Measurements from ENCODE around the gene FAM174C. TPM values are rescaled to one million over a fixed set of nuclear protein-coding genes. Genes with fewer than 3 reads are reported as not detected.

FAM174C gene
- 10 to 100 TPM; 26.6 to 33.4 (median 27.1) TPM for total RNA-seq
- 18.2 TPM for total RNA-seq (2013)

GRCh38 chr19:1275260-1275975 lies at the start of gene FAM174C:
Gene FAM174C (plus strand): TSS chr19:1275530. CDS start chr19:1275550, 20 bp downstream.
- H3K4me1 Mint-ChIP-seq: peaks cover 40 to 57% of the 10 kb centered on the region in 2 donors
- intact Hi-C loops (cut with micrococcal nuclease): loop anchor here (10.0 kb wide), 1 partner anchor 219 kb away; the partner anchor contains the start of genes PCSK4 and REEP6
- under 1% methylated on average over 90 of the region's 98 CpGs for WGBS (ENCODE audit: insufficient coverage)

DNA sequence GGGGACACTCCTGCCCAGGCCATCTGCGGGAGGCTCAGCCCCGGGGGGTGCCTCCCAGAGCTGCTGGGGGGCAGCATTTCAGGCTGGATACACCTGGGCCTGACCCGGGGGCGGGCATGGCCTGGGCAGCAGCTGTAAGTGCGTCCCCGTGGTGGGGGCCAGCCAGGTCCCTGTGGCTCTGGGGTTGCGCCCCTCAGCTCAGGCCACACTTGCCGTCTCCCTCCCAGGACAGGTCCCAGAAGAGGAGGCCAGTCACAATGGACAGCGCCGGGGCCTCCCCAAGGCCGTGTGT lies 49.2 kb upstream of the FAM174C start:
- TF ChIP-seq, protein P1, sequence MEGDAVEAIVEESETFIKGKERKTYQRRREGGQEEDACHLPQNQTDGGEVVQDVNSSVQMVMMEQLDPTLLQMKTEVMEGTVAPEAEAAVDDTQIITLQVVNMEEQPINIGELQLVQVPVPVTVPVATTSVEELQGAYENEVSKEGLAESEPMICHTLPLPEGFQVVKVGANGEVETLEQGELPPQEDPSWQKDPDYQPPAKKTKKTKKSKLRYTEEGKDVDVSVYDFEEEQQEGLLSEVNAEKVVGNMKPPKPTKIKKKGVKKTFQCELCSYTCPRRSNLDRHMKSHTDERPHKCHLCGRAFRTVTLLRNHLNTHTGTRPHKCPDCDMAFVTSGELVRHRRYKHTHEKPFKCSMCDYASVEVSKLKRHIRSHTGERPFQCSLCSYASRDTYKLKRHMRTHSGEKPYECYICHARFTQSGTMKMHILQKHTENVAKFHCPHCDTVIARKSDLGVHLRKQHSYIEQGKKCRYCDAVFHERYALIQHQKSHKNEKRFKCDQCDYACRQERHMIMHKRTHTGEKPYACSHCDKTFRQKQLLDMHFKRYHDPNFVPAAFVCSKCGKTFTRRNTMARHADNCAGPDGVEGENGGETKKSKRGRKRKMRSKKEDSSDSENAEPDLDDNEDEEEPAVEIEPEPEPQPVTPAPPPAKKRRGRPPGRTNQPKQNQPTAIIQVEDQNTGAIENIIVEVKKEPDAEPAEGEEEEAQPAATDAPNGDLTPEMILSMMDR (IDR thresholded peaks at IDR 0.05): no peak

More at GRCh38 chr19:1275260-1275975, at the start of gene FAM174C:
- DNase-seq (peak; percentile 94 to 98), ATAC-seq (peak; percentile 82 to 95 (median 85))
- Mint-ChIP-seq H3K27ac (peak within 1 kb of the TSS; percentile 91 to 93), H3K4me3 (peak within 1 kb of the TSS; percentile 83), H3K9me3 (no peaks in the 10 kb centered on the region), H3K27me3 (ENCODE audit: low read depth in 2 of 2) (no peaks in the 10 kb centered on the region), H3K36me3 (peaks cover 7% of the 10 kb centered on the region)
- TF ChIP-seq, protein P1 (IDR thresholded peaks at IDR 0.05): no peak
- peak within 1 kb of the TSS; percentile 91 for H3K27ac ChIP-seq (ENCODE audit: low read length)
- no peaks in the 10 kb centered on the region for H3K27me3 ChIP-seq (ENCODE audit: control insufficient read depth, insufficient read depth, low read length)
- peaks cover 51% of the 10 kb centered on the region for H3K36me3 ChIP-seq (ENCODE audit: control insufficient read depth, insufficient read depth, low read length)
- H3K4me3 ChIP-seq (ENCODE audit: low read length): peak within 1 kb of the TSS; percentile 65
- H3K9me3 ChIP-seq (ENCODE audit: control insufficient read depth, insufficient read depth, low read length): no peaks in the 10 kb centered on the region
- H3K4me1 ChIP-seq (ENCODE audit: control insufficient read depth, insufficient read depth, low read length): peaks cover 65% of the 10 kb centered on the region

DNA sequence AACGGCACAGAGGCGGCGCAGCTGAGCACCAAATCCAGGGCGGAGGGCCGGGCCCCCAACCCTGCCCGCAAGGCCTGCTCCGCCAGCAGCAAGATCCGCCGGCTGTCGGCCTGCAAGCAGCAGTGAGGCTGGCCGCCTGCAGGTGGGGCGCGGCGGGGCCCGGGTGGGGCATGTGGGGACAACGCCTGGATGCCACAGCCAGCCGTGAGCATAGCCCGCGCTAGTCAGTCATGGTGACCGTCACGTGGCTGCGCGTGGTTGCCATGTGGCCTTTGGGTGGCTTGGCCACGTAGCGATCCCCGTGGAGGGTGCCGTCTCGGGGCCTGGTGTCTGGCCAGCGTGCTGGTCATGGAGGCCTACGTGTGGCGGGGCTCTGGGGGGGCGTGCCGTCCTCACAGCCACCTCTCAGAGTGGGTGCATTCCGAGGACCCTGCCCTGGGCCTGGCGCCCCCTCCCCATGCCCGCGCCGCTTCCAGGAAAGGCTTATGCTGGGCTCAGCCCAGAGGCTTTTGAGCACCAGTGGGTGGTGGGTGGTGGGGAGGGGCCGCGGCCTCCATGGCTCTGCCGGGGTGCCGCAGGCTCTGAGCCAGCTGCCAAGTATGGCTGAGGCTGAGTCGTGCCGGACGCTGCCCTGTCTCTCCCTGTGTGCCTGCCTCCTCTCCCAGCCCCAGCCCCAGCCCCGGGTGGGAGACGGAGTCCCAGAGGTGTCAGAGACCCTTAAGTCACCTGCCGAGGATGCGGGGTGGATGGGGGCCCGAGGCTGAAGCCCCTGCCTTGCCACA lies 48.6 kb upstream of the FAM174C start:
- H3K27ac Mint-ChIP-seq: no peak overlapping the region
- no peaks in the 10 kb centered on the region for H3K9me3 Mint-ChIP-seq
- H3K4me1 ChIP-seq (ENCODE audit: control insufficient read depth, insufficient read depth, low read length): no peaks in the 10 kb centered on the region
- no peaks in the 10 kb centered on the region for H3K36me3 Mint-ChIP-seq
- ATAC-seq (no peak), DNase-seq (no peak)
- intact Hi-C loops (cut with micrococcal nuclease): no loop called here
- no peaks in the 10 kb centered on the region for H3K4me1 Mint-ChIP-seq
- H3K27me3 ChIP-seq (ENCODE audit: control insufficient read depth, insufficient read depth, low read length): no peaks in the 10 kb centered on the region
- TF ChIP-seq, protein P1 (IDR thresholded peaks at IDR 0.05): no peak
- H3K36me3 ChIP-seq (ENCODE audit: control insufficient read depth, insufficient read depth, low read length): peaks cover 34% of the 10 kb centered on the region
- 92% methylated on average over 50 of the region's 50 CpGs for WGBS (ENCODE audit: insufficient coverage)
- H3K27ac ChIP-seq (ENCODE audit: low read length): no peak overlapping the region
- H3K9me3 ChIP-seq (ENCODE audit: control insufficient read depth, insufficient read depth, low read length): no peaks in the 10 kb centered on the region
- H3K27me3 Mint-ChIP-seq (ENCODE audit: low read depth in 2 of 2): no peaks in the 10 kb centered on the region
- H3K4me3 Mint-ChIP-seq: no peak overlapping the region
- no peak overlapping the region for H3K4me3 ChIP-seq (ENCODE audit: low read length)

More for the DNA sequence above, 49.2 kb upstream of the FAM174C start:
- DNase-seq (no peak), ATAC-seq (no peak)
- intact Hi-C loops (cut with micrococcal nuclease): no loop called here
- H3K36me3 Mint-ChIP-seq: no peaks in the 10 kb centered on the region
- H3K27me3 Mint-ChIP-seq (ENCODE audit: low read depth in 2 of 2): no peaks in the 10 kb centered on the region
- Histone ChIP-seq H3K9me3 (ENCODE audit: control insufficient read depth, insufficient read depth, low read length) (no peaks in the 10 kb centered on the region), H3K27me3 (ENCODE audit: control insufficient read depth, insufficient read depth, low read length) (no peaks in the 10 kb centered on the region), H3K4me1 (ENCODE audit: control insufficient read depth, insufficient read depth, low read length) (no peaks in the 10 kb centered on the region), H3K27ac (ENCODE audit: low read length) (no peak overlapping the region), H3K36me3 (ENCODE audit: control insufficient read depth, insufficient read depth, low read length) (peaks cover 38% of the 10 kb centered on the region), H3K4me3 (ENCODE audit: low read length) (no peak overlapping the region)
- no peaks in the 10 kb centered on the region for H3K4me1 Mint-ChIP-seq
- no peaks in the 10 kb centered on the region for H3K9me3 Mint-ChIP-seq
- WGBS (ENCODE audit: insufficient coverage): 95% methylated on average over 11 of the region's 11 CpGs
- no peak overlapping the region for H3K4me3 Mint-ChIP-seq
- no peak overlapping the region for H3K27ac Mint-ChIP-seq
